Measurements from ENCODE around the gene SOCS7. TPM values are rescaled to one million over a fixed set of nuclear protein-coding genes. Genes with fewer than 3 reads are reported as not detected.

SOCS7 gene
- total and polyA plus RNA-seq, 4 donors: 0.74 to 11.0 (median 2.9) TPM

DNA sequence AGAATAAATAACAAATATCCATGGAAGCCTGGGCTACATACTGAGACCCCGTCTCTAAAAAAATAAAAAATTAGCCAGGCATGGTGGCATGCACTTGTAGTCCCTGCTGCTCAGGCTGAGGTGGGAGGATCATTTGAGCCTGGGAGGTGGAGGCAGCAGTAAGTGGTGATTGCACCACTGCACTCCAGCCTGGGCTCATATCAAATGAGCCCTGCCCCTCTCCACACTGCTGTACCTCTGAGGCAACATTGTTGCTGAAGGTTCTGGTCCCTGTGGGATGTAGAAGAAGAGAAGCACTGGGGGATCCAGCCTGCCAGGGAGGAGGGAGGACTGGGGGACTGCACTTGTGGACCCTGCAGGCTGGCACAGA lies 65.2 kb downstream of the SOCS7 start (continued):
- TF ChIP-seq, protein P1, sequence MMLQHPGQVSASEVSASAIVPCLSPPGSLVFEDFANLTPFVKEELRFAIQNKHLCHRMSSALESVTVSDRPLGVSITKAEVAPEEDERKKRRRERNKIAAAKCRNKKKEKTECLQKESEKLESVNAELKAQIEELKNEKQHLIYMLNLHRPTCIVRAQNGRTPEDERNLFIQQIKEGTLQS (IDR thresholded peaks at IDR 0.05): no peak
- TF ChIP-seq GABPA (IDR thresholded peaks at IDR 0.05 in 1 of 2, conservative IDR thresholded peaks at IDR 0.05 in 1 of 2) (no peak), RAD21 (IDR thresholded peaks at IDR 0.05) (no peak), YY1 (IDR thresholded peaks at IDR 0.05) (no peak)

DNA sequence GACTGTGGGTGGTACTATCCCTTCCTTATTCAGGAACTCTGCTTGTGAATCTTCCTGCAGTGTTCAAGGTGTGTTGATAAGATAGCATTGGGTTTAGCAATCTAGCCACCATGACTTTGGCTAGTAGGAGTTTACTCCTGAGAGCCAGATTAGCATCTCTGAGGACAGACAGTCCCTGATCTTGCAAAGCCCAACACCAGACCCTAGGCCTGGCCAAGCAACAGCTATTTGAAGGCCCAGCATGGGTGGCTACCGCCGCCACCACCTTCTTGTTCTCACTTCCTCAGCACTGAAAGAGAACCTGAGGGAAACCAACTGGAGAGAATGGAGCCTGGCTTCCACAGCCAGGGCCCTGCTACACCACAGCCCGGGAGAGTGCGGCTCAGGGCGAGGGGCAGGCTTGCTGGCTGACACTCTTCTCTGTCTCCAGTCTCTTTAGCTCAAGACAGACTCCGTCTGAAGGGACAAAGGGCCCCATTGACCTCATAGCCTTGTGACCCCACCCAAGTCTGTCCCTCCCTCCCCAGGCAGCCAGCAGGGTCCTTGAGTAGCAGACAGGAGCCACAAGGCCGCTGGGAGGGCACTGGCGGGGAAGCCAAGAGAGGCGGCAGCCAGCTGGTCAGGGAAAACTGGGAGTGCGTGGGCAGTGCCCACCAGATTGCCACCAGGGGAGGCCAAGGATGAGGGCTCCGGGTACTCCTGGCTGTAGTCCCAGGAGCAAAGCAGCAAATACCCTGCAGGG lies 65.7 kb downstream of the SOCS7 start:
- Histone ChIP-seq H3K4me1 (ENCODE audit: control insufficient read depth in 4 of 4, insufficient read depth in 4 of 4, low read length in 3 of 4) (peaks cover 3 to 7% (median 6%) of the 10 kb centered on the region in 4 donors), H3K27me3 (ENCODE audit: control insufficient read depth in 4 of 4, insufficient read depth in 4 of 4, low read length in 3 of 4) (peaks cover 0 to 11% (median 5%) of the 10 kb centered on the region in 4 donors), H3K9me3 (ENCODE audit: control insufficient read depth in 4 of 4, low read length in 3 of 4) (no peaks in the 10 kb centered on the region), H3K9ac (ENCODE audit: low read depth in 1 of 2, low read length in 2 of 2) (no peak overlapping the region), H3K36me3 (ENCODE audit: control insufficient read depth in 4 of 4, insufficient read depth in 3 of 4, low read depth in 1 of 4, low read length in 3 of 4) (no peaks in the 10 kb centered on the region), H3K27ac (ENCODE audit: low read depth in 1 of 2, low read length in 2 of 2) (no peak overlapping the region), H3K4me3 (ENCODE audit: low read depth in 1 of 3, low read length in 3 of 3) (no peak overlapping the region)
- TF ChIP-seq TAF1 (conservative IDR thresholded peaks at IDR 0.05) (no peak), HNF4G (IDR thresholded peaks at IDR 0.05) (no peak), EGR1 (IDR thresholded peaks at IDR 0.05; ENCODE audit: low read depth in 2 of 2) (no peak), SP1 (IDR thresholded peaks at IDR 0.05) (no peak), RXRA (IDR thresholded peaks at IDR 0.05) (no peak), FOXA2 (IDR thresholded peaks at IDR 0.05) (no peak), GABPA (IDR thresholded peaks at IDR 0.05 in 1 of 2, conservative IDR thresholded peaks at IDR 0.05 in 1 of 2) (no peak), JUND (IDR thresholded peaks at IDR 0.05) (no peak), FOXA1 (IDR thresholded peaks at IDR 0.05) (no peak), RAD21 (IDR thresholded peaks at IDR 0.05) (no peak), YY1 (IDR thresholded peaks at IDR 0.05) (no peak), NR2F2 (IDR thresholded peaks at IDR 0.05) (no peak)
- TF ChIP-seq, protein P2, sequence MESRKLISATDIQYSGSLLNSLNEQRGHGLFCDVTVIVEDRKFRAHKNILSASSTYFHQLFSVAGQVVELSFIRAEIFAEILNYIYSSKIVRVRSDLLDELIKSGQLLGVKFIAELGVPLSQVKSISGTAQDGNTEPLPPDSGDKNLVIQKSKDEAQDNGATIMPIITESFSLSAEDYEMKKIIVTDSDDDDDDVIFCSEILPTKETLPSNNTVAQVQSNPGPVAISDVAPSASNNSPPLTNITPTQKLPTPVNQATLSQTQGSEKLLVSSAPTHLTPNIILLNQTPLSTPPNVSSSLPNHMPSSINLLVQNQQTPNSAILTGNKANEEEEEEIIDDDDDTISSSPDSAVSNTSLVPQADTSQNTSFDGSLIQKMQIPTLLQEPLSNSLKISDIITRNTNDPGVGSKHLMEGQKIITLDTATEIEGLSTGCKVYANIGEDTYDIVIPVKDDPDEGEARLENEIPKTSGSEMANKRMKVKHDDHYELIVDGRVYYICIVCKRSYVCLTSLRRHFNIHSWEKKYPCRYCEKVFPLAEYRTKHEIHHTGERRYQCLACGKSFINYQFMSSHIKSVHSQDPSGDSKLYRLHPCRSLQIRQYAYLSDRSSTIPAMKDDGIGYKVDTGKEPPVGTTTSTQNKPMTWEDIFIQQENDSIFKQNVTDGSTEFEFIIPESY (IDR thresholded peaks at IDR 0.05): no peak
- TF ChIP-seq, protein P3, sequence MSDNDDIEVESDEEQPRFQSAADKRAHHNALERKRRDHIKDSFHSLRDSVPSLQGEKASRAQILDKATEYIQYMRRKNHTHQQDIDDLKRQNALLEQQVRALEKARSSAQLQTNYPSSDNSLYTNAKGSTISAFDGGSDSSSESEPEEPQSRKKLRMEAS (IDR thresholded peaks at IDR 0.05): no peak
- TF ChIP-seq, protein P1 (IDR thresholded peaks at IDR 0.05): no peak
- TF ChIP-seq, protein P4, sequence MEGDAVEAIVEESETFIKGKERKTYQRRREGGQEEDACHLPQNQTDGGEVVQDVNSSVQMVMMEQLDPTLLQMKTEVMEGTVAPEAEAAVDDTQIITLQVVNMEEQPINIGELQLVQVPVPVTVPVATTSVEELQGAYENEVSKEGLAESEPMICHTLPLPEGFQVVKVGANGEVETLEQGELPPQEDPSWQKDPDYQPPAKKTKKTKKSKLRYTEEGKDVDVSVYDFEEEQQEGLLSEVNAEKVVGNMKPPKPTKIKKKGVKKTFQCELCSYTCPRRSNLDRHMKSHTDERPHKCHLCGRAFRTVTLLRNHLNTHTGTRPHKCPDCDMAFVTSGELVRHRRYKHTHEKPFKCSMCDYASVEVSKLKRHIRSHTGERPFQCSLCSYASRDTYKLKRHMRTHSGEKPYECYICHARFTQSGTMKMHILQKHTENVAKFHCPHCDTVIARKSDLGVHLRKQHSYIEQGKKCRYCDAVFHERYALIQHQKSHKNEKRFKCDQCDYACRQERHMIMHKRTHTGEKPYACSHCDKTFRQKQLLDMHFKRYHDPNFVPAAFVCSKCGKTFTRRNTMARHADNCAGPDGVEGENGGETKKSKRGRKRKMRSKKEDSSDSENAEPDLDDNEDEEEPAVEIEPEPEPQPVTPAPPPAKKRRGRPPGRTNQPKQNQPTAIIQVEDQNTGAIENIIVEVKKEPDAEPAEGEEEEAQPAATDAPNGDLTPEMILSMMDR (IDR thresholded peaks at IDR 0.05; ENCODE audit: low read depth, low read length, missing input control): no peak
- TF ChIP-seq, protein P5, sequence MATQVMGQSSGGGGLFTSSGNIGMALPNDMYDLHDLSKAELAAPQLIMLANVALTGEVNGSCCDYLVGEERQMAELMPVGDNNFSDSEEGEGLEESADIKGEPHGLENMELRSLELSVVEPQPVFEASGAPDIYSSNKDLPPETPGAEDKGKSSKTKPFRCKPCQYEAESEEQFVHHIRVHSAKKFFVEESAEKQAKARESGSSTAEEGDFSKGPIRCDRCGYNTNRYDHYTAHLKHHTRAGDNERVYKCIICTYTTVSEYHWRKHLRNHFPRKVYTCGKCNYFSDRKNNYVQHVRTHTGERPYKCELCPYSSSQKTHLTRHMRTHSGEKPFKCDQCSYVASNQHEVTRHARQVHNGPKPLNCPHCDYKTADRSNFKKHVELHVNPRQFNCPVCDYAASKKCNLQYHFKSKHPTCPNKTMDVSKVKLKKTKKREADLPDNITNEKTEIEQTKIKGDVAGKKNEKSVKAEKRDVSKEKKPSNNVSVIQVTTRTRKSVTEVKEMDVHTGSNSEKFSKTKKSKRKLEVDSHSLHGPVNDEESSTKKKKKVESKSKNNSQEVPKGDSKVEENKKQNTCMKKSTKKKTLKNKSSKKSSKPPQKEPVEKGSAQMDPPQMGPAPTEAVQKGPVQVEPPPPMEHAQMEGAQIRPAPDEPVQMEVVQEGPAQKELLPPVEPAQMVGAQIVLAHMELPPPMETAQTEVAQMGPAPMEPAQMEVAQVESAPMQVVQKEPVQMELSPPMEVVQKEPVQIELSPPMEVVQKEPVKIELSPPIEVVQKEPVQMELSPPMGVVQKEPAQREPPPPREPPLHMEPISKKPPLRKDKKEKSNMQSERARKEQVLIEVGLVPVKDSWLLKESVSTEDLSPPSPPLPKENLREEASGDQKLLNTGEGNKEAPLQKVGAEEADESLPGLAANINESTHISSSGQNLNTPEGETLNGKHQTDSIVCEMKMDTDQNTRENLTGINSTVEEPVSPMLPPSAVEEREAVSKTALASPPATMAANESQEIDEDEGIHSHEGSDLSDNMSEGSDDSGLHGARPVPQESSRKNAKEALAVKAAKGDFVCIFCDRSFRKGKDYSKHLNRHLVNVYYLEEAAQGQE (IDR thresholded peaks at IDR 0.05): no peak
- 83% methylated on average over 11 of the region's 11 CpGs for WGBS
- no peak for DNase-seq (ENCODE audit: low spot score)
